H1 (cell line): ENCODE data around the gene PIAS2. TPM values are rescaled to one million over a fixed set of nuclear protein-coding genes. Genes with fewer than 3 reads are reported as not detected.

Experiments used
- ASH2L ChIP-seq: fragments of 200-600, 300-600 bp; sonication (generic); IDR thresholded peaks from one replicate; pipeline ENCODE4 v1.7.1; 2017; ENCODE audit warnings: low read length
- BACH1 ChIP-seq: IDR thresholded peaks from 2 replicates; pipeline ENCODE4 v1.6.1; 2012; ENCODE audit warnings: low read length, improper control_type of control experiment
- CHD1 ChIP-seq: IDR thresholded peaks from 2 replicates; pipeline ENCODE4 v1.6.1; 2012; ENCODE audit warnings: low read depth, low read length, improper control_type of control experiment
- EP300 ChIP-seq, 2 experiments: IDR thresholded peaks; 1 replicate in 1 of 2; 2 replicates in 1 of 2; pipeline ENCODE4 v1.6.1; 2011 to 2012; ENCODE audit warnings: low read depth in 2 of 2, low read length in 2 of 2, mild to moderate bottlenecking in 2 of 2, borderline replicate concordance in 1 of 2, inconsistent platforms in 1 of 2, moderate library complexity in 1 of 2
- GTF2F1 ChIP-seq: IDR thresholded peaks from 2 replicates; pipeline ENCODE4 v1.6.1; 2012; ENCODE audit warnings: low read depth, low read length, improper control_type of control experiment, borderline replicate concordance
- POLR2A ChIP-seq, 2 experiments: IDR thresholded peaks; 1 replicate in 1 of 2; 2 replicates in 1 of 2; pipeline ENCODE4 v1.6.1; 2011; ENCODE audit warnings: low read depth in 2 of 2, low read length in 2 of 2, mild to moderate bottlenecking in 2 of 2; ENCODE audit errors: control extremely low read depth in 1 of 2
- POLR2AphosphoS5 ChIP-seq: IDR thresholded peaks from 2 replicates; pipeline ENCODE4 v1.6.1; 2011; ENCODE audit warnings: low read depth, low read length
- RBBP5 ChIP-seq: IDR thresholded peaks from 2 replicates; pipeline ENCODE4 v1.7.1; 2012; ENCODE audit warnings: low read depth, mild to moderate bottlenecking, inconsistent platforms, low read length, moderate library complexity, borderline replicate concordance
- SIN3A ChIP-seq, 2 experiments: IDR thresholded peaks in 1 of 2; conservative IDR thresholded peaks in 1 of 2; 2 replicates each; pipeline ENCODE4 v1.6.1; 2011 to 2012; ENCODE audit warnings: low read length in 2 of 2, improper control_type of control experiment in 1 of 2, low read depth in 1 of 2, mild to moderate bottlenecking in 1 of 2
- TAF7 ChIP-seq: optimal IDR thresholded peaks from 2 replicates; pipeline ENCODE3; 2011; ENCODE audit warnings: low read depth, mild to moderate bottlenecking, inconsistent platforms, low read length, moderate library complexity, borderline replicate concordance
- TBP ChIP-seq: IDR thresholded peaks from 2 replicates; pipeline ENCODE4 v1.6.1; 2011; ENCODE audit warnings: low read depth, low read length, improper control_type of control experiment
- USF2 ChIP-seq: IDR thresholded peaks from 2 replicates; pipeline ENCODE4 v1.6.1; 2011; ENCODE audit warnings: low read length, improper control_type of control experiment
- YY1 ChIP-seq: IDR thresholded peaks from 2 replicates; pipeline ENCODE4 v1.6.1; 2011; ENCODE audit warnings: low read depth, mild to moderate bottlenecking, low read length
- polyA plus RNA-seq, 7 experiments: library from polyadenylated mRNA; depleted of rRNA in 3 of 7; stranded (reverse) in 5 of 7; unstranded in 2 of 7; fragments of >200 nt in 5 of 7; fragments of 200-250 nt in 2 of 7; gene quantifications; 1 replicate in 5 of 7; 2 replicates in 1 of 7; 4 replicates in 1 of 7; pipeline versions ENCODE4 v1.2.1 to v1.2.3, GENCODE V29; 2011 to 2013; ENCODE audit warnings: missing spikeins in 2 of 7, mixed read lengths in 2 of 7
- total RNA-seq: library from RNA; stranded (reverse); fragmentation: NEBNext Ultra II Directional; extraction: Animal tissue kit (Norgen Biotek cat#: 25700); gene quantifications from 2 replicates; pipeline ENCODE4 v1.2.1, GENCODE V29; 2021
- TF ChIP-seq, protein P1 (sequence below): IDR thresholded peaks from 2 replicates; pipeline ENCODE4 v1.6.1; 2012; ENCODE audit warnings: low read length, inconsistent platforms

Gene PIAS2
- total and polyA plus RNA-seq, 2 of the 8 experiments (the other 6 are each of a cell fraction or from before 2014, with no cell fraction given): 20.1 to 53.9 TPM

DNA sequence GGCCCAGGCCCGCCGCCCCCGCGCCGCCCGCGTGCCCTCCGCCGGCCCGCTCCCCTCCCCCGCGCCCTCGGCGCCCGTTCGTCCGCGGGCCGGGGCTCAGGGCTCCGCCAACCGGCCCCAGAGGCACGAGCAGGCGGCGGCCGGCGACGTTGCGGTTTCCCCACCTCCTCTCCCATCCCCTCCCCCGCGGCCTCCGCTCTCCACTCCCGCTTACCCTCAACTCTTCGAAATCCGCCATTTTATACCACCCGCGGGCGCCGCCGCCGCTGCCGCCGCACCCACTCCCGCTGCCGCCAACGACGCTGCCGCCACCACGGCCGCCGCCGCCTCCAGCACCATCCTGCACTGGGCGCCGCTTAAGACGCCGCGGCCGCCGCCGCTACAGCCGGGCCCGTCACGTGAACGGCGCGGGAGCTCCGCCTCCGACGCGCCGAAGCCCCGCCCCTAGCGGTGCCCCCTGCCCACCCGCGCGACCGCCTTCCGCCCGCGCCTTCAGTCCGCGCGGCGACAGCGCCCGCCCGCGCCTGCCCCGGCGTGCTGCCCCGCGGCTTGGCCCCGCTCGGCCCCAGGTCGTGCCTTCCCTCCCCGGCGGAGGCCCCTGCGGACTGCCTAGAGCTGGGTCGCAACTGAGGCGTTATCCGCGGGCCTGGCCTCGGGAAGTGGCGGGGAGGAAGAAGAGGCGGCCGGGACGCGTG lies at the start of gene PIAS2, which contains the start of gene KATNAL2 (continued):
- TF ChIP-seq TBP: peak; percentile 84; the same call in 1 of the 2 replicates
- peak; percentile 22; the same call in 1 of the 2 replicates for TF ChIP-seq GTF2F1
- peak; percentile 74 for TF ChIP-seq USF2
- peak; percentile 73 for TF ChIP-seq YY1
- 0 out of 3 replicates have a peak, but pooled peaks of 1 of the 2 experiments have one; percentile 11 for TF ChIP-seq EP300 (IDR thresholded peaks at IDR 0.05; ENCODE audit: borderline replicate concordance in 1 of 2, low read depth in 2 of 2, low read length in 2 of 2)
- TF ChIP-seq CHD1: no peak
- TF ChIP-seq, protein P1, sequence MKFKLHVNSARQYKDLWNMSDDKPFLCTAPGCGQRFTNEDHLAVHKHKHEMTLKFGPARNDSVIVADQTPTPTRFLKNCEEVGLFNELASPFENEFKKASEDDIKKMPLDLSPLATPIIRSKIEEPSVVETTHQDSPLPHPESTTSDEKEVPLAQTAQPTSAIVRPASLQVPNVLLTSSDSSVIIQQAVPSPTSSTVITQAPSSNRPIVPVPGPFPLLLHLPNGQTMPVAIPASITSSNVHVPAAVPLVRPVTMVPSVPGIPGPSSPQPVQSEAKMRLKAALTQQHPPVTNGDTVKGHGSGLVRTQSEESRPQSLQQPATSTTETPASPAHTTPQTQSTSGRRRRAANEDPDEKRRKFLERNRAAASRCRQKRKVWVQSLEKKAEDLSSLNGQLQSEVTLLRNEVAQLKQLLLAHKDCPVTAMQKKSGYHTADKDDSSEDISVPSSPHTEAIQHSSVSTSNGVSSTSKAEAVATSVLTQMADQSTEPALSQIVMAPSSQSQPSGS: no peak
- peak; percentile 53 for TF ChIP-seq BACH1
- TF ChIP-seq ASH2L: peak; percentile 70
- TF ChIP-seq POLR2A (IDR thresholded peaks at IDR 0.05; ENCODE audit: control extremely low read depth in 1 of 2, low read depth in 2 of 2, low read length in 2 of 2): peak; percentile 85 to 87
- peak; percentile 85 for TF ChIP-seq TAF7
- 0 out of 2 replicates have a peak, but pooled peaks have one; percentile 84 for TF ChIP-seq POLR2AphosphoS5
- TF ChIP-seq RBBP5: peak; percentile 36; the same call in 1 of the 2 replicates
- TF ChIP-seq SIN3A (conservative IDR thresholded peaks at IDR 0.05 in 1 of 2, IDR thresholded peaks at IDR 0.05 in 1 of 2; ENCODE audit: low read depth in 1 of 2, low read length in 2 of 2): 0 out of 4 replicates have a peak, but pooled peaks have one; percentile 26 to 33
